Activated T-cell treated with anti-CD3 and anti-CD28 coated beads, Interleukin-2, amount 50 U/mL, for 4 hours (primary cell): Measurements from ENCODE around the gene SYT2. TPM values are rescaled to one million over a fixed set of nuclear protein-coding genes. Genes with fewer than 3 reads are reported as not detected.
"Not testable (repeated sequence)": the region's sequence is repeated elsewhere in the genome, so short reads cannot be mapped to it uniquely, and the experiment has no call there.

Experiments used
- ATAC-seq, 2 donors: fragments of 200-7000 bp; cut with Tn5 transposase; one replicate each; pipeline ENCODE4 v1.10.0; 2021
- DNase-seq: peaks from one replicate; pipeline ENCODE4 v3.0.0-alpha.2; 2020
- H3K27me3 Mint-ChIP-seq: one replicate; pipeline ENCODE4 v1.8.0; 2021; ENCODE audit warnings: low read depth, mixed read lengths
- H3K36me3 Mint-ChIP-seq: one replicate; pipeline ENCODE4 v1.8.0; 2022; ENCODE audit warnings: mixed read lengths; ENCODE audit not compliant: insufficient read depth
- H3K4me1 Mint-ChIP-seq: one replicate; pipeline ENCODE4 v1.8.0; 2021; ENCODE audit warnings: low read depth, mixed read lengths
- H3K4me3 Mint-ChIP-seq: one replicate; pipeline ENCODE4 v1.8.0; 2021; ENCODE audit warnings: mild to moderate bottlenecking, moderate library complexity, mixed read lengths
- H3K9me3 Mint-ChIP-seq: one replicate; pipeline ENCODE4 v1.8.0; 2021; ENCODE audit warnings: mixed read lengths
- total RNA-seq, 3 donors: library from RNA; stranded (reverse); gene quantifications; one replicate each; pipeline ENCODE4 v1.2.1, GENCODE V29; 2021

The SYT2 gene
- total RNA-seq, 3 donors from 2014 or later: not detected

DNA sequence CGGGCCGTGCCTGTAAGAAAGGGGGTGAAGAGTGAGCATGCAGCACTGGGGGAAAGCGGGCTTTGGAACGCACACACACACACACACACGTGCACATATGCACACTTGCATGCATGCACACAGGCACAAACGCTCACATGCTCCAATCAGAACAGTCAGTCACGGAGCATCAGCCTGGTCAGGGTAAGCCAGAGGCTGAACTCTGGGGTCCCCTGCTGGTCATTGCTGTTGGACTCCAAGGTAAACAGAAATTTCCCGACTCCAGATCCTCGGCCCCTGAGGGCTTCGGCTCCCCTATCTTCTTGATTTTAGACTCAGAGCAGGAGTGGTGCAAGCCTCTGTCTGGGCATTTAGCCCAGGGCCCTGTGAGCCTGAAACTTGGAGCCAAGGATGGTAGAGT lies 54.2 kb downstream of the SYT2 start:
- no peak for DNase-seq
- peaks cover 24% of the 10 kb centered on the region for H3K27me3 Mint-ChIP-seq
- no peaks in the 10 kb centered on the region for H3K9me3 Mint-ChIP-seq
- H3K36me3 Mint-ChIP-seq: no peaks in the 10 kb centered on the region
- no peak overlapping the region for H3K4me3 Mint-ChIP-seq
- H3K4me1 Mint-ChIP-seq: no peaks in the 10 kb centered on the region
- ATAC-seq: no peak

DNA sequence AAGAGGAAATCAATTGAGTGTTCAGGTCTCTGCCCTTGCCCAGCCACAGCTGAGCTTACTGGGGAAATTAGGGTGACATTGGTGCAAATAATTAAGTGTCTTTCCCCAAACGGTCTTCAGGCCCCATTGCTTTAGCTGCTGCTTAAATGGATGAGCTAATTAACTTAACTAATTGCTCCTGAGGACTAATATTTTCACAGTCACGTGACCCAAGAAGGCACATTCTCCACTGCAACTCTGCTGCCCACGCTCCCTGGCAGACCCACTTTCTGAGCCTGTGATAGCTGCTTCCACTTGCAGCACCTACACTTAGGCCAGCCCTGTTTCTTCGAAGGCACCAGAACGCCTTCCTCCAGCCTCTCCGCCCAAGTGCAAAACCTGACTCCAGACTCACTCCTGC lies 56.2 kb downstream of the SYT2 start:
- Mint-ChIP-seq H3K36me3 (no peaks in the 10 kb centered on the region), H3K27me3 (peaks cover 30% of the 10 kb centered on the region), H3K4me3 (no peak overlapping the region), H3K9me3 (no peaks in the 10 kb centered on the region), H3K4me1 (no peaks in the 10 kb centered on the region)
- ATAC-seq: no peak
- DNase-seq: no peak

DNA sequence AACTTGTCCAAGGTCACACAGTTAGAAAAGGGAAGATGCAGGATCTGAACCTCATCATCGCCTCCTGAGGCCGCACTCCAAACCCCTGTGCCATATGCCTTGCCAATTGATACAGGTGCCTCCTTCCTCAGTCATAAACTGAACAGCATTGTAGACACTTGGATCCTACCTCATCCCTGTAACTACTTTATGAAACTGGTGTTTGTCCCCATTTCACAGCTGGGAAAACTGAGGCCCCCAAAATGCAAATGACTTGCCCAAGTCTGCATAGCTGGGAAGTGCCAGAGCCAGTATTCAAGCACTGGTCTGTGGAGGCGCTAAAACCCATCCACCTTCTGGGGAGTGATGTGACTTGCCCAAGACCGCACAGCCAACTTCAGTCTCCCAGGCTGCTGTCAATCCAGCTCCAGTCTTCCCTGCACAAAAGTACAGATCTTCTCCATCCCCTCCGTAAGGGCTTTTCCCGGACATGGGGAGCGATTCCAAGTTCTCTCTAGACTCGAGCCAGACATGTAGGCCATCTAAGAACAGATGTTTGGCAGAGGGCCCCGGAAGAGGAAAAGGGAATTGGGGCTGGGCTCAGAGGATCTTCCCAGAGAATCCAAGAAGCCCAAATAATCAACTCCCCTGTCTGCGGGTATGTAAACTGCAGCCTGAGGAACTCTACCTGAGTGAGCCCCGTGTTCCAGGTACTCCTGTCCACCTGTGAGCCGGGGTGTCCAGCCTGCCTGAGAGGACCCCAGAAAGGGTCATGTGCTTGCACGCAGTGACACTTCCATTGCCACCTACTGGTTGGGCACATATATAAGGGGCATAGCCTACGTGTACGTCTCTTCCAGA lies 60.5 kb downstream of the SYT2 start:
- Mint-ChIP-seq H3K9me3 (no peaks in the 10 kb centered on the region), H3K36me3 (no peaks in the 10 kb centered on the region), H3K4me1 (no peaks in the 10 kb centered on the region), H3K27me3 (peaks cover 40% of the 10 kb centered on the region), H3K4me3 (no peak overlapping the region)
- DNase-seq (no peak), ATAC-seq (no peak)

DNA sequence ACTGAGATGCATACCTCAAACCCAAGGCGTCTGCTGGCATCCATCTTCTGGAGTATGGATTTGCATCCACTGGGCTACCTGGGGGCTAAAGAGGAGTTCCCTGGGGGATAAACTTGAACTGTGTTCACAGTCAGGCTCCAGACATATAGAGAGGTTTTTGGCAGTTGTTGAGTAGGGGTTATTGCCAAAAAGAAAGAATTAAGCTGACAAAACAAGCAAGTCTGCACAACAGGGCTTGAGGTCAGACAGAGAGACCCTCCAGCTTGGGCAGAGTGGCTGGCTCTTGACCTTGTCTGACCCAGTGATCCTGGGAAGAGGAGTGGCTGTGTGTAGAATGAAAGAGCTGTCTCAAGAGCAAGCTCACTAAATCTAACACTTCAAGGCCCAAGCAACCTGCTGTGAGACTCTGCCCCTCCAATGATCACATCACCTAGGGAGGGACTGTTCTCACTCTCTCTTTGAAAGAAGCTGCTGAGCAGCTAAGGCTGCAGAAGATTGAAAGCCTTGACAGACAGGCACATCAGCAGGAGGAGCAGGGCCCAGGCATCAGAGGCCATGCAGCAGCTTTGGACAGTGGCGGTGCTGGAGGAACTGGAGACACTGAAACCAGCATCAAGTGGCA lies 61.5 kb downstream of the SYT2 start:
- no peak for ATAC-seq
- Mint-ChIP-seq H3K27me3 (peaks cover 48% of the 10 kb centered on the region), H3K4me3 (no peak overlapping the region), H3K36me3 (no peaks in the 10 kb centered on the region), H3K4me1 (peaks cover 11% of the 10 kb centered on the region), H3K9me3 (no peaks in the 10 kb centered on the region)
- no peak for DNase-seq

DNA sequence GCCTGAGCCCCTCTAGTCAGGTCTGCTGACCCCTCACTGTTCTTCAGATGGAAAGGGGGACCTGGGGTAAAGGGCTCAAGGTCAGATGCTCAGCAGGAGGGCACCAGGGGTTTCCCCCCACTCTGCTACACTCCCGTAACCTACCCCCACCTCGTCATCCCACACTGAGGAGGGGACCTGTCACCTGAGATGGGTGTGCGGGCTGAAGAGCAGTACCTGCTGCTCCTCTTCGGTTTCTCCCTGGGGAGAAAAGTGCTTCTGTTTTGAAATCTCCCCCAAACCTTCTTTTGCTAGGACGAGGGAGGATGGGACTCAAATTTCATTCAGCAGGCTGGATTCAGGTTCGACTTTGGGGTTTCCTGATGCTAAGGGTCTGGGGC lies 65.2 kb downstream of the SYT2 start:
- DNase-seq: no peak
- no peak for ATAC-seq
- H3K4me1 Mint-ChIP-seq: peaks cover 24% of the 10 kb centered on the region
- no peak overlapping the region for H3K4me3 Mint-ChIP-seq
- H3K36me3 Mint-ChIP-seq: no peaks in the 10 kb centered on the region
- no peaks in the 10 kb centered on the region for H3K9me3 Mint-ChIP-seq
- peaks cover 67% of the 10 kb centered on the region for H3K27me3 Mint-ChIP-seq

DNA sequence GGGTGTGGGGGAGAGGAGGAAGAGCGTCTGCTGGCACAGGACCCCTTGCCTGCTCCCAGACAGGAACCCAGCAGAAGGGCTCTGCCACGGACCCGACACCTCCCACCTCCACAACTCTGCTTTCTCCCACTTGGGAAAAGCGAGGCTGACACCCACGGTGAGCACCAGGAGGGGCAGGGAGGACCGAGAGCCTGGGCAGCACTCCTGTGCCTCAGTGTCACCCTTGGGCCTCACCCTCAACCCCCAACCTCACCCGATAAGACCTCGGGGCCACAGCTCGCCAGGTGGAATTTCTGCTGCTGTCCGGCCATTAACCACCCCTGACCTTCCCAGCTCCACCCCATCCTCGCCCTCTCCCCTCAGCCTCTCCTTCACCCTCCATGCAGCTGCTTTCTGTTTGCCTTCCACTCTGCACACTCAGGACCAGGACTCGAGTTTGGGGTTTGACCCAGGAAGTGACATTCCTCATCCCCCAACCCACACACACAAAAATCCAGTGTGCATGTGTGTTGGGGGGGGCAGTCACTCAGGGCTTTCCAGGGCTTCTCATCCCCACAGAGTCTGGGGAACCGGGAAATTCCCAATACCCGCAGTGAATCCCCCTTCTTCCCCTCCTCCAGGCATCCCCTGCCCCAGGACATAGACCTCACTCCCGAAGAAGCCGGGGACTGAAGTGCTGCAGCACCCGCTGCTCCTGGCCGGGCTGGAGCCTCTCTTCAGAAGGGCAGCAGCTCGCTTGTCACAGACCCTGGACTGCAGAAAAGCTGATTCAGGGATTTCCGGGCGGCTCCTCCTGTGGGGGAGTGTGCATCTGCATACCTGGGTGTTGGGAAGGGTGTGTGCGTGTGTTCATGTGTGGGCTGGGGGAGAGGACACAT lies 65.8 kb downstream of the SYT2 start:
- ATAC-seq (no peak), DNase-seq (no peak)
- peak overlapping the region; percentile 55 for H3K4me3 Mint-ChIP-seq
- H3K27me3 Mint-ChIP-seq: peaks cover 72% of the 10 kb centered on the region
- no peaks in the 10 kb centered on the region for H3K36me3 Mint-ChIP-seq
- peaks cover 24% of the 10 kb centered on the region for H3K4me1 Mint-ChIP-seq
- H3K9me3 Mint-ChIP-seq: no peaks in the 10 kb centered on the region

DNA sequence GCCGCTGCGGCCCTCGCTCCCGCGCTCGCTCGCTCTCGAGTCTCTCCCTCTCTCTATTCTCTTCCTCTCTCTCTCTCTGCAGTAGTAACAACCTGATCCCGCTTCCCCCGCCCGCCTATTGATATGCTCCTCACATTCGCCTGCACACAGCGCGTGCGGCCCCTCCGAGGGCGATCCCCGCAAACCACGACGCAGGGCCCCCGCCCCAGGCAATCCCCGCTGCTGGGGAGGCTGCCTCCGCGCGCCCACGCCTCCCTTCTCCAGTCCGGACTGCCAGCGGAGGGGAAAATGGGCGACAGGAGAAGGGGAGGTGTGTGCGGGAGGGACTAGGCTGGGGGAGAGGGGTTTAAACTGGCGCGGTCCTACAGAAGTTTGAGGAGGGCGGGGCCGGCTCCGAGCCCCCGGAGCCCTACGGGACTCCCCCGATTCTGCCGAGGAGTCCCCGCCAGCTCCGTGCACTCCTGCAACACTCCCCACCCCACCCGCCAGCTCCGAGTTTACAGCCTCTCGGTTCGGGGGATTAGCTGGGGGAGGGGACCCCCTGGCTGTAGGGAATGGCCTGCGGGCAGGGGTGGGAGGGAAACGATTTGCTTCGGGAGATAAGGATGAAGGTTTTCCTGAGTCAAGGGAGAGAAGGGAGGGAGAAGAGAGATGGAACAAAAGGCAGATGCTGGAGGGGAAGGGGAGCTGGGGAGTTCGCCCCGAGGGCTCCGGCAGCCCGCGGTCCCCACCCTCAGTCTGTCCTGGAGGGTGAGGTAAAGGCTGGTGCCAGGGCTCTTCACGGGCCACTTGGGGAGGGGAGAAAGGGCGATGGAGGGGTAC lies 66.6 kb downstream of the SYT2 start:
- ATAC-seq: peak; percentile 64 to 66
- peaks cover 24% of the 10 kb centered on the region for H3K4me1 Mint-ChIP-seq
- H3K9me3 Mint-ChIP-seq: no peaks in the 10 kb centered on the region

DNA sequence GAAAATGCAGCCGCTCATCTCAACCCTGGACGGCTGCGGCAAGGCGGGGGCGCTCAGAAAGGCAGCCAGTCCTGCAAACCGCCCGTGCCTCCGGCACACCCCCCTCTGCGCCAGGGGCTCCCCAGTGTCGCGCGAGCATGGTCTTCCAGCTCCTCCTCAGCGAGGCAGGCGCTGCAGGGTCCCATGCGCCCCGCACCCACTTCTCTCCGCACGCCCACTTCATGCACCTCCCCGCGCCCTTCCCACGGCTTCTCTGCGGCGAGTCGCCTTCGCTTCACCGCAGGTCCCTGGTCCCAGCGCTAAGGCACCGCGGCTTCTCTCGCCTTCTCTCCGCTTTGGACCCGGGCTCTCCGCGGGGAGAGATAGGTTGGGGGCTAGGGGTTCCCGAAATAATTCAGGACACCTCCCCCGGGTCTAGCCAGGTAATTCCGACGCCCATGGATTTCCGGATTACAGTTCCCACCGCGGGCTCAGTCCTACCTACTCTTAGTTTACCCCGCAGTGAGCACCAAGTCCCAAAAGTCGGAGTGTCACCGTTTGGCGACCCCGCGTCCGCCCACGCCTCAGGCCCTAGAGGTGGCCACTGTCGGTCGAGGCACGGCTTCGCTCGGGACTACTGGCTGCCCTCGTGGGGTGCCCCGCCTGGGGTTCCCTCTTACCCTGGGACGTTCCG lies 67.5 kb downstream of the SYT2 start:
- ATAC-seq: peak; percentile 24 to 30
- DNase-seq: no peak
- peak overlapping the region; percentile 72 for H3K4me3 Mint-ChIP-seq
- H3K9me3 Mint-ChIP-seq: no peaks in the 10 kb centered on the region
- H3K27me3 Mint-ChIP-seq: peaks cover 74% of the 10 kb centered on the region
- H3K4me1 Mint-ChIP-seq: peaks cover 24% of the 10 kb centered on the region
- H3K36me3 Mint-ChIP-seq: no peaks in the 10 kb centered on the region

More for the DNA sequence above, 66.6 kb downstream of the SYT2 start:
- peak overlapping the region; percentile 53 for H3K4me3 Mint-ChIP-seq
- peak; percentile 18 for DNase-seq
- H3K27me3 Mint-ChIP-seq: peaks cover 74% of the 10 kb centered on the region
- H3K36me3 Mint-ChIP-seq: no peaks in the 10 kb centered on the region

DNA sequence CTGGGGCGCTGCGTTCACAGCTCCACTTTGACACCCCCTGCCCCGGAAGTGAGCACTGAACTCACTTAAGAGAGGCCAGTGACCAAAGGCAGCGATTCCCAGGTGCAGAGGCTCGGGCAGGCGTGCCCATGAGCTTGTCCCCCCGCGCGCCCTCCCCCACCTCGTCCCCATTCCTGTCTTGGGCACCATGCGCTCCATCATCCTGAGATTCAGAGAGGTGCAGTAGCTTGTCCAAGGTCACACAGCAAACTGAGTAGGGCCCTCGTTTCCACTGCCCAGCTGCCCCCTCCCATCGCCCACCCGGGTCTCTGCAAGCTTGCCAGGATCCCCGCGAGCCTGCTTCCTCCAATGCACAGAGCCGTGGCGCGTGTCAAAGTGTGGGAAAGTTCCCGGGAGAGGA lies 68.0 kb downstream of the SYT2 start:
- Mint-ChIP-seq H3K27me3 (peaks cover 74% of the 10 kb centered on the region), H3K36me3 (no peaks in the 10 kb centered on the region), H3K4me3 (peak overlapping the region; percentile 72), H3K9me3 (no peaks in the 10 kb centered on the region), H3K4me1 (peaks cover 24% of the 10 kb centered on the region)
- ATAC-seq (no peak), DNase-seq (no peak)

DNA sequence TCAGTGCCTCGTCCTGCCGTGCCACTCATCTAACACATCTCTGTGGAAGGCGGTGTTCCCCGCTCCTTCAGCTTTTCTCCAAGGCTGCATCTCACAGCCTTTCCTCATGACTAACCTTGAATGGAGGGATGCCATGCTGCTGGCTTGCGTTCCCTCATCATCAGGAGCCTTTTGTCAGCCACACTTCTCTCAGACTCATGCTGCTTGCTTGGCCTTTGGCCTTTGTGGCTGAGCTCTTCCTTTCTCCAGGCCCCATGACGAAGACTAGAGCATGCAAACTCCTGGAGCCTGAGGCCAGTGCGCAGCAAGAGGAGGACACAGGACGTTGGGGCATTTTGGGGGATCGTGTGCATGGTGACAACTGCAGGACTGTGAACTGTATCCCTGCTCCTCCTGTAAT lies 70.8 kb downstream of the SYT2 start:
- DNase-seq (no peak), ATAC-seq (no peak)
- Mint-ChIP-seq H3K4me3 (no peak overlapping the region), H3K27me3 (peaks cover 56% of the 10 kb centered on the region), H3K9me3 (no peaks in the 10 kb centered on the region), H3K36me3 (no peaks in the 10 kb centered on the region), H3K4me1 (peaks cover 21% of the 10 kb centered on the region)

DNA sequence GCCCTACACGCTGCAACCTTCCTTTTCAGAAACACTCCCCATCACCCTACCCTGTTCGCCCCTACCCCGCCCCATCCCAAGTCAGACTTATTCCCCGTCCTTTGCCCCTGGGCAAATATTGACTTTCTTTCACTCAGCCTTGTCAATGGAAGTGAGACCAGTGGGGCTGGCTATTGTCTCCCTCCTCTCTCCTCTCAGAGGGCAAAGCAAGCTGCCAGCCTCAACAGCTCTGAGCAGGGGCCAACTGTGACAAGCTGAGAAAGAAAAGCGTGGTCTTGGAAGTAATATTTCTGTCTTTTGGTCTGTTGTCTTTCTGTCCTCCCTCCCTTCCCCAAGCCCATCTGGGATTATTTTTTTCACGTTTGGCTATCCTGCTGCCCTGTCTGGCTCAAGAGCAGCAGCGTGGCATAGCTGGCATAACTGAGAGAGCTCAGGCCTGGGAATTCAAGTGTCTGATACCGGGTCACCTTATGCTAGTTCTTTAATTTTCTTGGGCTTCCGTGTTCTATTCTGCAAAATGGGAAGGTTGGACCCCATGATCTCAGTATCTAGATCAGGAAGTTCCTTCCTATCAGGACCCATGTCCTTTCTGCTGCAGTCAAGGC lies 71.5 kb downstream of the SYT2 start:
- H3K4me3 Mint-ChIP-seq, H3K9me3 Mint-ChIP-seq, H3K36me3 Mint-ChIP-seq, ATAC-seq, DNase-seq: not testable (repeated sequence)
- H3K27me3 Mint-ChIP-seq: peaks cover 49% of the 10 kb centered on the region
- peaks cover 14% of the 10 kb centered on the region for H3K4me1 Mint-ChIP-seq

DNA sequence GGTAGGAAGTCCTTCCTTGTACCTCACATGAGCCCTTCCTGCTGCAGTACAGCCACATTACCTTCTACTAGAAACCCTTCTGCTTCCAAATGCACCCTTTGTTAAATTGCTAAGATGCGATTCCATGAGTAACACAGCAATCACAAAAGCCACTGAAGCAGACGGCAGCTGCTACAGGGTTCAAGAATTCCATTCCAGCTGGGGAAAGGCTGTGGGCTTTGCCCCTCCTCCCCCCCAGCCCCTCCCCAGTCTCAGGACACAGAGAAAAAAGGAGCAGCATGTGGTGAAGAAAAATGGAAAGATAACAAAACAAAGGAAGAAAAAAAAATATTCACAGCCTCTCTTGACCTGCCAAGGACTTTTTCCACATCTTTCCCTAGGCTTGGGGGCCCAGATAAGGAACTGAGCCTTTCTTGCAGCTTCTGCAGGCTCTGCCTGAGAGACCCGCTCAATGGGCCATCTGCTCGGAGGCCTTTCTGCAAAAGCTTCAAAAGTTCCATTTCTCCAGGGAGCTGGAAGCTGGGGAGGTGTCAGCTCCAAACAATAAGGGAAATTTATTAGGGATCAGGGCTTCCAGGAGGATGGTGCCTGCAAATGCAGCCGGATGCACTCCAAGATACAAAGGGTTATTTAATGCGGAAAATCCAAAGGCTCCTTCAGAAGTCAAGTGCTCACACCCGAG lies 72.1 kb downstream of the SYT2 start:
- DNase-seq: no peak
- no peaks in the 10 kb centered on the region for H3K9me3 Mint-ChIP-seq
- no peak for ATAC-seq
- H3K4me1 Mint-ChIP-seq: peaks cover 10% of the 10 kb centered on the region
- H3K27me3 Mint-ChIP-seq: peaks cover 47% of the 10 kb centered on the region
- H3K36me3 Mint-ChIP-seq: no peaks in the 10 kb centered on the region
- H3K4me3 Mint-ChIP-seq: no peak overlapping the region
